HCT116 (cell line): ENCODE data around the gene PRXL2A.

Experiments
- CEBPB ChIP-seq: IDR thresholded peaks from 2 replicates; pipeline ENCODE4 v1.6.1; 2012; ENCODE audit warnings: low read depth
- ELF1 ChIP-seq: IDR thresholded peaks from 2 replicates; pipeline ENCODE4 v1.6.1; 2012; ENCODE audit warnings: low read depth, borderline replicate concordance
- EZH2 ChIP-seq: fragments of 200-600 bp; sonication (generic); IDR thresholded peaks from 2 replicates; pipeline ENCODE4 v1.6.1; 2017; ENCODE audit warnings: antibody characterized with exemption, mixed run types
- EZH2phosphoT487 ChIP-seq: fragments of 200-600 bp; IDR thresholded peaks from 2 replicates; pipeline ENCODE4 v1.6.1; 2018; ENCODE audit warnings: antibody characterized with exemption, borderline replicate concordance
- FOSL1 ChIP-seq: IDR thresholded peaks from 2 replicates; pipeline ENCODE4 v1.6.1; 2012; ENCODE audit warnings: low read depth
- POLR2A ChIP-seq: IDR thresholded peaks from 2 replicates; pipeline ENCODE4 v1.7.0; 2011; ENCODE audit warnings: borderline replicate concordance; ENCODE audit not compliant: insufficient read depth, insufficient read length; ENCODE audit errors: extremely low read depth
- POLR2AphosphoS5 ChIP-seq: IDR thresholded peaks from 2 replicates; pipeline ENCODE4 v1.6.1; 2011; ENCODE audit warnings: mild to moderate bottlenecking, low read depth, low read length, moderate library complexity
- REST ChIP-seq: IDR thresholded peaks from 2 replicates; pipeline ENCODE4 v1.6.1; 2012; ENCODE audit warnings: low read depth
- SRF ChIP-seq: IDR thresholded peaks from 2 replicates; pipeline ENCODE4 v1.6.1; 2012; ENCODE audit warnings: low read depth
- YY1 ChIP-seq: IDR thresholded peaks from 2 replicates; pipeline ENCODE4 v1.6.1; 2011; ENCODE audit warnings: low read length, low read depth, moderate library complexity, mild to moderate bottlenecking; ENCODE audit not compliant: insufficient replicate concordance; ENCODE audit errors: extremely low read depth
- ZFX ChIP-seq: fragments of 450-650 bp; IDR thresholded peaks from 2 replicates; pipeline ENCODE4 v1.6.1; 2017
- ZNF274 ChIP-seq: fragments of 200-500 bp; sonication (Bioruptor generic); IDR thresholded peaks from 2 replicates; pipeline ENCODE4 v1.6.1; 2014; ENCODE audit warnings: mild to moderate bottlenecking, low read depth, low read length, inconsistent platforms
- TF ChIP-seq, protein P1 (sequence below), 3 experiments: fragments of 200-600 bp in 1 of 3; sonication (generic) in 1 of 3; IDR thresholded peaks in 2 of 3; conservative IDR thresholded peaks in 1 of 3; 2 replicates each; pipeline ENCODE4 v1.5.1; 2012 to 2017; ENCODE audit warnings: low read depth in 2 of 3, low read length in 2 of 3, antibody characterized with exemption in 1 of 3, borderline replicate concordance in 1 of 3, control low read depth in 1 of 3, mild to moderate bottlenecking in 1 of 3, mixed read lengths in 1 of 3, mixed run types in 1 of 3, moderate library complexity in 1 of 3; ENCODE audit not compliant: insufficient read depth in 1 of 3
- TF ChIP-seq, protein P2 (sequence below): IDR thresholded peaks from 2 replicates; pipeline ENCODE4 v1.6.1; 2011; ENCODE audit warnings: mild to moderate bottlenecking, low read length, moderate library complexity; ENCODE audit not compliant: insufficient replicate concordance; ENCODE audit errors: extremely low read depth

- TF ChIP-seq POLR2AphosphoS5 (no peak), POLR2A (no peak), REST (no peak), ZFX (no peak), ELF1 (no peak), YY1 (no peak), CEBPB (no peak), FOSL1 (no peak), EZH2 (no peak), EZH2phosphoT487 (no peak), ZNF274 (no peak), SRF (no peak)
- TF ChIP-seq, protein P1, sequence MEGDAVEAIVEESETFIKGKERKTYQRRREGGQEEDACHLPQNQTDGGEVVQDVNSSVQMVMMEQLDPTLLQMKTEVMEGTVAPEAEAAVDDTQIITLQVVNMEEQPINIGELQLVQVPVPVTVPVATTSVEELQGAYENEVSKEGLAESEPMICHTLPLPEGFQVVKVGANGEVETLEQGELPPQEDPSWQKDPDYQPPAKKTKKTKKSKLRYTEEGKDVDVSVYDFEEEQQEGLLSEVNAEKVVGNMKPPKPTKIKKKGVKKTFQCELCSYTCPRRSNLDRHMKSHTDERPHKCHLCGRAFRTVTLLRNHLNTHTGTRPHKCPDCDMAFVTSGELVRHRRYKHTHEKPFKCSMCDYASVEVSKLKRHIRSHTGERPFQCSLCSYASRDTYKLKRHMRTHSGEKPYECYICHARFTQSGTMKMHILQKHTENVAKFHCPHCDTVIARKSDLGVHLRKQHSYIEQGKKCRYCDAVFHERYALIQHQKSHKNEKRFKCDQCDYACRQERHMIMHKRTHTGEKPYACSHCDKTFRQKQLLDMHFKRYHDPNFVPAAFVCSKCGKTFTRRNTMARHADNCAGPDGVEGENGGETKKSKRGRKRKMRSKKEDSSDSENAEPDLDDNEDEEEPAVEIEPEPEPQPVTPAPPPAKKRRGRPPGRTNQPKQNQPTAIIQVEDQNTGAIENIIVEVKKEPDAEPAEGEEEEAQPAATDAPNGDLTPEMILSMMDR (IDR thresholded peaks at IDR 0.05 in 2 of 3, conservative IDR thresholded peaks at IDR 0.05 in 1 of 3; ENCODE audit: borderline replicate concordance in 1 of 3, insufficient read depth in 1 of 3, low read depth in 2 of 3, low read length in 2 of 3) = no peak
- TF ChIP-seq, protein P2, sequence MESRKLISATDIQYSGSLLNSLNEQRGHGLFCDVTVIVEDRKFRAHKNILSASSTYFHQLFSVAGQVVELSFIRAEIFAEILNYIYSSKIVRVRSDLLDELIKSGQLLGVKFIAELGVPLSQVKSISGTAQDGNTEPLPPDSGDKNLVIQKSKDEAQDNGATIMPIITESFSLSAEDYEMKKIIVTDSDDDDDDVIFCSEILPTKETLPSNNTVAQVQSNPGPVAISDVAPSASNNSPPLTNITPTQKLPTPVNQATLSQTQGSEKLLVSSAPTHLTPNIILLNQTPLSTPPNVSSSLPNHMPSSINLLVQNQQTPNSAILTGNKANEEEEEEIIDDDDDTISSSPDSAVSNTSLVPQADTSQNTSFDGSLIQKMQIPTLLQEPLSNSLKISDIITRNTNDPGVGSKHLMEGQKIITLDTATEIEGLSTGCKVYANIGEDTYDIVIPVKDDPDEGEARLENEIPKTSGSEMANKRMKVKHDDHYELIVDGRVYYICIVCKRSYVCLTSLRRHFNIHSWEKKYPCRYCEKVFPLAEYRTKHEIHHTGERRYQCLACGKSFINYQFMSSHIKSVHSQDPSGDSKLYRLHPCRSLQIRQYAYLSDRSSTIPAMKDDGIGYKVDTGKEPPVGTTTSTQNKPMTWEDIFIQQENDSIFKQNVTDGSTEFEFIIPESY = no peak
Measured at GRCh38 chr10:80485076-80485945, 77.0 kb downstream of the PRXL2A start.
